ENCODE results near the gene NFATC2IP.
"Not testable (repeated sequence)": the region's sequence is repeated elsewhere in the genome, so short reads cannot be mapped to it uniquely, and the experiment has no call there.

Gene NFATC2IP
- total RNA-seq = 136 reads per million, percentile 88 among the genes with 10 or more reads in this experiment

DNA sequence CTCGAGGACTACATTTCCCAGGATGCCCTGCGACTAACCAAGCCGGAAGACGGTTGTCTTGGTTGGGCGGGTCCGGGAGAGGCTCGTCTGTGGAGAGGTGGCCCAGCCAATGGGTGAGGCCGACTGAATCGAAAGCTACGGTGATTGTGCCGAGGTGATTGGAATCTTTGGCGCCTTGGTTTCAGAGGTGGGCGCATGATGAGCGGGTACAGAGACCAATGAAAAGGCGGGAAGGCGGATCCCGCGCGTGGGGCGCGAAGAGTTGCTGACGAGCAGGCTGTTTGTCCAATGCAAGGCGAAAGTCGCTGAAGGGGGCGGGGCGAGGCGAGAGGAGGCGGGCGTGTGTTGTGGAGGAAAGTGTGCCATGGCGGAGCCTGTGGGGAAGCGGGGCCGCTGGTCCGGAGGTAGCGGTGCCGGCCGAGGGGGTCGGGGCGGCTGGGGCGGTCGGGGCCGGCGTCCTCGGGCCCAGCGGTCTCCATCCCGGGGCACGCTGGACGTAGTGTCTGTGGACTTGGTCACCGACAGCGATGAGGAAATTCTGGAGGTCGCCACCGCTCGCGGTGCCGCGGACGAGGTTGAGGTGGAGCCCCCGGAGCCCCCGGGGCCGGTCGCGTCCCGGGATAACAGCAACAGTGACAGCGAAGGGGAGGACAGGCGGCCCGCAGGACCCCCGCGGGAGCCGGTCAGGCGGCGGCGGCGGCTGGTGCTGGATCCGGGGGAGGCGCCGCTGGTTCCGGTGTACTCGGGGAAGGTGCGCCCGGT, at the start of gene NFATC2IP:
NFATC2IP (plus strand) TSS at position 290 of the 762 bp plus-strand sequence; CDS start at position 365, 75 bp downstream.
- DNase-seq = peak; percentile 99

DNA sequence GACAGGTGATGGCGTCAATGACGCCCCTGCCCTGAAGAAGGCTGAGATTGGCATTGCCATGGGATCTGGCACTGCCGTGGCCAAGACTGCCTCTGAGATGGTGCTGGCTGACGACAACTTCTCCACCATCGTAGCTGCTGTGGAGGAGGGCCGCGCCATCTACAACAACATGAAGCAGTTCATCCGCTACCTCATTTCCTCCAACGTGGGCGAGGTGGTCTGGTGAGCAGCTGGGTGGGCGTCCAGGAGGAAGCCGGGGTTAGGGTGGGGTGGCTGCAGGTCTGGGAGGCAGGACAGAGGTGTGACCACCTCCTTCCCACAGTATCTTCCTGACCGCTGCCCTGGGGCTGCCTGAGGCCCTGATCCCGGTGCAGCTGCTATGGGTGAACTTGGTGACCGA, 48.9 kb upstream of the NFATC2IP start:
- DNase-seq = no peak

DNA sequence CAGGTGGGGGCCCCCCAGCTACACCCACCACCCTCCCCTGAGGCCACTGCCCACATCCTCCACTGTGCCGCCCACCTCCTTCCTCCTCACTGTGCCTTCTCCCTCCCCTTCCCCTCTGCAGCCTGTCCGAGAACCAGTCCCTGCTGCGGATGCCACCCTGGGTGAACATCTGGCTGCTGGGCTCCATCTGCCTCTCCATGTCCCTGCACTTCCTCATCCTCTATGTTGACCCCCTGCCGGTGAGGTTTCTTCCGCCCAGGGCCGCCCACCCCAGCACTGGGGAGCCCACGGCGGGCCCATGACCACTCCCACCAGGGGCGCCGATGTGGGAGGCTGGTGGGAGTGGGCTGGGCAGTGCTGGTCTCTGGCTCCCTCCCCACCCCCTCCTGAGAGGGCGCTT, 47.8 kb upstream of the NFATC2IP start:
- no peak for DNase-seq

DNA sequence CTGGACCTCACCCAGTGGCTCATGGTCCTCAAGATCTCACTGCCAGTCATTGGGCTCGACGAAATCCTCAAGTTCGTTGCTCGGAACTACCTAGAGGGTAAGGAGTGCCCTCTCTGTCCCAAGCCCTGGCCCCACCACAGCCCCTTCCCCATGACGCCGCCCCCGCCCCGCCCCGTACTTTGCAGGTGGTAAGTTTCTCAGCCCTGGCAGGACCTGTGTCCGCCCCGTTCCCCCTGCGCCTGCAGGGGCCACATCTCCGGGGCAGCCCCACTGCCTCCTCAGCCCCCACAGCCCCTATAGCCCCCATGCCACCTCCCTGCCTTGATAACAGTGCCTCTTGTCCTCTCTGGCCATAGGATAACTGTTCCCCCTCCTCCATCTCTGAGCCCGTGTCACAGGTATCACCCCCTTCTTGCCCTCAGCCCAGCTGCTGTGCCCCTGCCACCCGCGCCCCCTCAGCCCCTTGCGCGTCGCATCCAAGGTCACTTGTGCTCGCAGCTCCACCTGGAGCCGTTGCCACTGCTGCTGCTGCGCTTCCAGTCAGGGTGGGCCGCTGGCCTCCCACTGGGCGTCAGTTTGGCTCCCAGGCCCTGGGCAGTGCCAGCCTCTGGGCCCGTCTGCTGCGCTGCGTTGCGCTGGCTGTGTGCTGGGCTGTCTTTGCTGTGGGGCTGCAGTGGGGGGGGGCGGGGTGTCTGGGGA, 47.2 kb upstream of the NFATC2IP start:
- DNase-seq = no peak

DNA sequence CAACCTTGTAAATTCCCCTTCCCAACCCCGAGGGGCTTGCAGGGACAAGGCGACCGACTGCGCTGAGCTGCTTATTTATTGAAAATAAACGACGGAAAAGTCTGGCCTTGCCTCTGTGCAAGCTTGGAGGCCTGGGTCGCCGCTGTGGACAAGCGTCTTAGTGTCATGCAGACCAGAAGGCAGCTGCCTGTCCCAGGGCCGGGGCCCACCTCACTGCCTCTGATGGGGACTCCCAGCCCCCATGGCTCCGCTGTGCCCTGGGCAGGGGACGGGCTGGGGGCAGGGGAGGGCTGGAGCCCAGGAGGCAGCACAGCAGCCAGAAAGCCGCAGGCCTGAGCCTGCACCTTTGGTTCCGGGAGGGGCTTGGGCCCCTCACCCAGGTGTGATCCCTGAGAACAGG, 46.4 kb upstream of the NFATC2IP start:
- DNase-seq = no peak

DNA sequence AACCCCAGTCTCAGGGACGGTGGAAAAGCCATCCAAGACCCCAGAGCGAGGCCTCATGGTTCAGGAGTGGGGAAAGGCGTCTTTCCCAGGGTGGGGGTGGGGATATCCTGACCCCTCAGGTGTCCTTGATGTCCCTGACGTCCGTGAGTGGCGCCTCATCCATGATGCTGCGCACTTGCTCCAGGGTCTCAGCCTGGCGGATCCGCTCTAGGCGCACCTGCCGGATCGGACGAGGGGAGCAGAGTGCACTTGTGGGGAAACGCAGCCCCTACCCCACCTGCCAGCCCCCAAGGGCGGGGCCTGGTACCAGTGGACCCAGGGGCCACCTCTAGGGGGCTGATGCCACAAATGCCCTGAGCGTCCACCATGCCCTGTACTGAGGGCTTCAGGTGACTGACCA, 45.9 kb upstream of the NFATC2IP start:
- DNase-seq = no peak

DNA sequence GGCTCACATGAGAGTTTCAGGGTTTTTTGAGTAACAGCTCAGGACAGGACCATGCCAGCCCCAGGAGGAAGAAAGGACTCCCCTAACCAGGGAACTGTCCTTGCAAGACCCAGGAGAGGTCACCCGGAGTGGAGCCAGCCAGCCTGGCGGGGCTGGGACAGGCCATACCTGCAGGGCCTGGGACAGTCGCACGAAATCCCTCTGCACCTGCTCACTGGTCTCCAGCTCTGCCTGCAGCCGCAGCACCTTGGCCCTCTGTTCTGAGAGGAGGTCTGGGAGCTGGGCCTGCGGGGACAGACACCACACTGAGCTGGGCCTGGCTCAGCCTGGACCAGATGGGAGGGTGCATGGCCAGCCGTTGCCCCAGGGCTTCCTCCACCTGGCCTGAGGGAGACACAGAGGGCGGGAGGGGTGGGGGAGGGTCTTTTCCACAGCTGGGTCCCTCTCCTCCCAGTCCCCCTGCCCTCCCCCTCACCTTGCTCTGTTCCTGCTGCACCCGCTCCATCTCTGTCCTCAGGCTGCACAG, 45.4 kb upstream of the NFATC2IP start:
- DNase-seq = no peak

DNA sequence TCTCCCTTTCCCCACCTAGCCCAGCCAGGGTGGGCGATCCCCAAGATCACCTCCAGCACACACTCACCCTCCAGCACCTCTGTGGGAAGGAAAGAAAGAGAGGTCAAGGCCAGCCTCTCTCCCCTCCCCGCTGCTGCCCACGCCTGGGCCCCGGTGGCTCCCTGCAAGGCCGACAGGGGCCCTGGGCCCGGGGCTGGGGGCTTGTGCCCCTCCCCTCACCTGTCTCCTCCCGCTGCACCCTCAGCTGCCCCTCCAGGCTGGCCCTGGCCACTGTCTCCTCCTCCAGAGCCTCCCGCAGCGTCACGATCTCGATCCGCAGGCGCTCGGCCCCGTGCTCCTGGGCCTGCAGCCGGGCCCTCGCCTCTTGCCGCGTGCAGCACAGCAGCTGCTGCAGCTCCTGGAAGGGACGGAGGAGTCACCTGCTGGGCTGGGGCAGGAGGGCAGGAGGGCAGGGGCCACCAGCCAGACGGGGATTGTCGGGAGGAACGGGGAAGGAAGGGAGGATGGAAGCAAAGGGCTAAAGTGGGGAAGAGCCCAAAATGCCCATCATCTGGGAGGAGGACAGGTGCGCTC, 44.9 kb upstream of the NFATC2IP start:
- DNase-seq = no peak

DNA sequence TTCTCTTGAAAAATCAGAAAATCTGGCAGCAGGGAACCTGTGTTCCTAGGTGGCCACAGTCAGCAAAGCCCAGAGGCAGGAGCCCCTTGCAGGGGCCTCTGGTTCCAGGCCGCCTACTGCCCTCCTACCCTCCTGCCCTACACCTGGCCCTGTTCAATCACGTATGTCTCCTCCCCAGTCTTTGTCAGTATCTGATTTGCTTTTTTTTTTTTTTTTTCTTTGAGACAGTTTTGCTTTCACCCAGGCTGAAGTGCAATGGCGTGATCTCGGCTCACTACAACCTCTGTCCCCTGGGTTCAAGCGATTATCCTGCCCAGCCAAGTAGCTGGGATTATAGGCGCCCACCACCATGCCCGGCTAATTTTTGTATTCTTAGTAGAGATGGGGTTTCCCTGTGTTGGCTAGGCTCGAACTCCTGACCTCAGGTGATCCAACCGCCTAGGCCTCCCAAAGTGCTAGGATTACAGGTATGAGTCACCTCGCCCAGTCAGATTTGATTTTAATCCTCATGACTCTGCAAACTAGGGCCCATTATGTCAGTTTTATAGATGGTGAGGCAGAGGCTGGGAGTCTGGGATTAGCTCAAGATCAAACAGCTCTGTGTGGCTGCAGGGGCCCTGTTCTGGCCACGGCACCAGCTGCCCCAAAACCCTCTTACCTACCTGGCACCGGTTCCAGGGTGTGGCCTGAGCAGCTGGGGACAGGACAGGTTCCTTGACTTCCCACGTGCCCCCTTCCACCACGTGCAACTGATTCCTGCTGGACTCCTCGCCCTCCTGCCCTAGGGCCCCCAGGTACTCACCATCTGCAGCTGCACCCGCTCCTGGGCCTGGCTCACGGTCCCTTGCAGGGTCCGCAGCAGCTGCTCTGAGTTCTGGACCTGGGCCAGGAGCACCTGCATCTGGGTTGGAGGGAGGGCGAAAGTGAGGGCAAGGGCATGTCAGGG, 40.4 kb upstream of the NFATC2IP start:
- DNase-seq = no peak

DNA sequence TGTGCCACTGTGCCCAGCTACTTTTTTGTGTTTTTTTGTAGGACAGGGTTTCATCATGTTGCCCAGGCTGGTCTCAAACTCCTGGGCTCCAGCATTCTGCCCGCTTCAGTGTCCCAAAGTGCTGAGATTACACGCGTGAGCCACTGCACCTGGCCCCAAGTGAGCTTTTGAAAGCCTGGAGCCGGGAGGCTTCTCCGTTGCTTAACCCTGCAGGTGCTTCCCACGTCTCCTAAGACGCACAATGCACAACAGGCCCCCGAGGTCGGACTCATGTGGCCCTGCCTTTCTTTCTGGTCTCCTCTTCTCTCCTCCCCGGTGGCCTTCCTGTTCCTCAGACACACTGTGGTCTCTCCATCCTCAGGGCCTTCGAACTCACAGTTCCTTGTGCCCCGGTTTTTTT, 38.2 kb upstream of the NFATC2IP start:
- no peak for DNase-seq

DNA sequence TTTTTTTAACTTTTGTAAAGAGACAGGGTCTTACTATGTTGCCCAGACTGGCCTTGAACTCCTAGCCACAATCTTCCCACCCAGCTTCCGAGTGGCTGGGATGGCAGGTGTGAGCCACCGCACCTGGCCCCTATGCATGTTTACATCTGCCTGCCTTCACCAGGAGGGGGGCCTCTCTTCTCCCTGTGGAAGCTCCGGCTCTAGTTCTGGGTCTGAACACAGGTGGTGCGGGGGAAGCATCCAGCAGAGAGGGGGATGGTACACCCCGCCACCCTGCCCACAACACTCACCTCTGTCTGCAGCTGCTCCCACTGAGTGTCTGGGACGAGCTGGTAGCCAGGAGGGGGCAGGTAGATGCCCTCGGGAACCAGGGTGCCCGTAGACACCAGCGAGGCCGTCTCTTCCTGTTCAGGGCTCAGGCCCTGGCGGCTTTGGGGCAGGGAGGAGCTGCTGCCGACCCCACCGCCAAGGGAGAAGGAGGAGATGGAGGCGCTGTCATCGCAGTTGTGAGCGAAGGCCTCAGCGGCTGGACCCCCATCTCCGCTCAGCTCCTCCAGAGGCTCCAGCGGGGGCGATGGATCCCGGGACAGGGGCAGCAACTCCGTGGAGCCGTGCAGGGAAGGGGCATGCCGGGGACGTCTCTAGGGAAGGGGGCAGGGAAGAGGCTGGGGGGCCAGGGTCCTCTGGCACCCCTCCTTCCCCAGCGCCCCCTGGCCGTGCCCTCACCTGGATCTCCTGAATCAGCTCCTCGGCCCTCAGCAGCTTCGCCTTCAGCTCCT, 36.6 kb upstream of the NFATC2IP start:
- DNase-seq = no peak

DNA sequence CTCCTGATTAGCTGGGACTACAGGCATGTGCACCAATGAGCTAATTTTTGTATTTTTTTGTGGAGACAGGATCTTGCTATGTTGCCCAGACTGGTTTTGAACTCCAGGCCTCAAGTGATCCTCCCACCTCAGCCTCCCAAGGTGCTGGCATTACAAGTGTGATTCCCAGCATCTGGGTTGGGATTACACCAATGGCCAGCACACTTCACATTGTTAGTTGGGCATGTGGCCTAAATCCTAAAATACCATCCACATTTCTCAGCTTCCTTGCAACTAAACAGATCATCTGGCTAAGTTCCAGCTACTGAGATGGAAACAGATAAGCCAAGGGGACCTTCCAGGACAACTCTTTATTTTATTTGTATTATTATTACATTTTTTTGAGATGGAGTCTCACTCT, 35.6 kb upstream of the NFATC2IP start:
- DNase-seq = no peak

DNA sequence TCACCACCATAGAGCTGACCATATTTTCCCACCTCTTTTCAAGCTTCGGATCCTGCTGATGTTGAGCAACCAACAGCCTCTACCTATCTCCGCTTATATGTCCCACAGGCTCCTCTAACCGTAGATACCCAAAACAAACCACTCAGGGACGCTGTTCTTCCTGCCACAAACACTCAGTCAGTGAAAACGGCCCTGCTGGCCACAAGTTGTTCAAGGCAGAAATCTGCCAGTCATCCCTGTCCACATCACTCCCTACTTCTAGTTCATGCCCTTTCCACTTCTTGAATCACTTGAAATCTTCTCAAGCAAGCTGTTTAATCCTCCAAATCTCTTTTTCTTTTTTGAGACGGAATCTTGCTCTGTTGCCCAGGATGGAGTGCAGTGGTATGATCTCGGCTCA, 33.6 kb upstream of the NFATC2IP start:
- no peak for DNase-seq

DNA sequence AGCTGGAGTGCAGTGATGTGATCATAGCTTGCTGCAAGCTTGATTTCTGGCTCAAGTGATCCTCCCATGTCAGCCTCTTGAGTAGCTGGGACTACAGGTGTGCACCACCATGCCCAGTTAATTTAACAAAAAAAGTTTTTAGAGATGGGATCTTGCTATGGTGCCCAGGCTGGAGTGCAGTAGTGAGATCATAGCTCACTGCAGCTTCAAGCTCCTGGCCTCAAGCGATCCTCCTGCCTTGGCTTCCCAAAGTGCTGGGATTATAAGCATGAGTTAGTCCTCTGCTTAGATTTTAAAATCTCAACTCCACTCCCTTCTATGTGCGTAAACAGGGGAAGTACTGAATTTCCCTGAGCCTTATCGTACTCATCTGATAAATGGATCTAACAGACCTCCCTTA, 32.0 kb upstream of the NFATC2IP start:
- no peak for DNase-seq

DNA sequence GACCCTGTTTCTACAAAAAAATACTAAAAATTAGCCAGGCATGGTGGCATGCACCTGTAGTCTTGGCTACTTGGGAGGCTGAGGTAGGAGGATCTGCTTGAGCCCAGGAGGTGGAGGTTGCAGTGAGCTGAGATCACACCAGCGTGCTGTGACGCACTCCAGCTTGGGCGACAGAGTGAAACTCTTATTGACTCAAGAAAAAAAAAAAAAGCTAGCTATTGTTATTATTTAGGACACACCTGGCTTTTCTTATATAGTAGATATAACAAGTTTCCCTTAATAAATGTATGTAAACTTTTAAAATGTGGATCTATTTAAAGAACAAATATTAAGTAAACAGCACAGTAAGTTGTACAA, 27.5 kb upstream of the NFATC2IP start:
- DNase-seq = no peak

DNA sequence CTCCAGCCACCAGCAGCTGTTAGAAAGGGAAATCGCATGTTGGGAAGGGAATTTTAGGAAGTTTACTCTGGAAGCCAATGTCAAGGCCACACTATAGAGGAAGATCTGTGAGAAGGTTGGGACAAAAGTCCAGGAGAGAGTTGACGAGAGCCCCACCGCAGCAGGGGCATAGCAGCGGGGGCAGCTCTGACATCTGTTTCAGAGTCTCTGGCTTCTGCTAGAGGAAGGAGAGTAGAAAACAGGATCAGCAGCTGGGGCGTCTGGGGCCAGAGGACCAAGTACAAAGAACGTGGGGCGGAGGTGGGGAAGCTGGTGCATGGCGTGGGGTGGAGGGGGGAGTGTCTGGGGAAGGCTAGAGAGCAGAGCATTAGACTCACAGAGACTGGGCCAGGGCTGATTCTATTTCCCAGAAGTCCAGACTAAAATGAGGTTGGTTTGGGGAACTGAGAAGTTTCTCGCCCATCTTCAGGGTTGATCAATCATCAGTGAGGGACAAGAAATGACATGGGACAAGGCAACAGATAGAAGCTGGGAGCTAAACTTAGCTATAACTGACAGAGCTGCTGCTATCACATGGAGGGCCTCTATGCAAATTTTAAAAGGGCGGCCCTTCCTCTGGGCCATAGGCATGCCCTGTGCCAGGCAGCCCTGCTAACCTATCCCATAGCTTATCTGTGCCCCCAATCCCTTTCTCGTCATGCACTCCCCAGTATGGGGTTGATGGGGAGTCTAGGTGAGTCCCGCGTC, 26.9 kb upstream of the NFATC2IP start:
- no peak for DNase-seq

DNA sequence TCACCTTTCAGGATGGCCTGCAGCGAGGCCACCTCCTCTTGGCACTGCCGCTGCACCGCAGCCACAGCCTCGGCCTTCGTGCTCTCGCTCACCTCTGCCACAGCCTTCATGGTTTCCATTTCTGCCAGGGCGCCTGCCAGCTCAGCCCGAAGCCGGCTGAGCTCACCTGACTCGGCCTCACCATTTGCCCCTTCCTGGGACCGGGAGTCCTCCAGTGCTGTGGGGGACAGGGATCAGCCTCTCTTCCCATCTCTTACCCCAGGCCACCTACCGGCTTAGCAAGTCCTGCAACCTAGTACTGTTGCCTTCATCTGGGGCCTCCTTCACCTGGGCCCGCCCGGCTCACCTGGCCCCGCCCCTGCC, 26.4 kb upstream of the NFATC2IP start:
- no peak for DNase-seq

DNA sequence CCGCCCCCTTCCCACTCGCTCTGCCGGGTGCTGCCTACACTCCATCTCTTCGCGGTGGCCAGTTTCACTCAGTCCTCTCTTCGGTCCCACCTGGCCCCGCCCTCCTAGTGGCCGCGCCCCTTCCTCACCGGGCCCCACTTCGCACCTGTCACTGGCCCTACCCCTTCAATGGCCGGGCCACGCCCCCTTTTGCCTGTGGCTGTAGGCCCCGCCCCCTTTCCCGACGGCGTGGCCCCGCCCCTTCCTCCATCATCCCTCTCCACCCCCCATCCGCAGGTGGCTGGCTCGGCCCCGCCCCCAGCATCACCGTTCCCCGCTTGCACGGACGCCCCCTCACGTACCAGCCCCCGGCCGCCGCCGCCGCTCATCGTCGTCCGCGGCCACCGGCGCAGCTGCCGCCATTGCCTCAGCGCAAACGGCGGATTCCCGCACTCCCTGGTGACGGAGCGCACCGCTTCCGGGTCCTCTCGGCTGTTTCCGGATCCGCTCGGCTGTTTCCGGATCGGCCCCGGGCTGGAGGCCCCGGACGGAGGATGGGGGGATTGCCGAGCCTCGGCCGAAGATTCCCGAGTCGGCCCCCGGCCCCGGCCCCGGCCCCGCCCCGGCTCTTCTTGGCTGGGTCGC, 25.9 kb upstream of the NFATC2IP start, which contains the start of gene RABEP2:
RABEP2 (minus strand) TSS at position 477 of the 624 bp plus-strand sequence; CDS start at position 402, 75 bp downstream.
- peak; percentile 93 for DNase-seq

DNA sequence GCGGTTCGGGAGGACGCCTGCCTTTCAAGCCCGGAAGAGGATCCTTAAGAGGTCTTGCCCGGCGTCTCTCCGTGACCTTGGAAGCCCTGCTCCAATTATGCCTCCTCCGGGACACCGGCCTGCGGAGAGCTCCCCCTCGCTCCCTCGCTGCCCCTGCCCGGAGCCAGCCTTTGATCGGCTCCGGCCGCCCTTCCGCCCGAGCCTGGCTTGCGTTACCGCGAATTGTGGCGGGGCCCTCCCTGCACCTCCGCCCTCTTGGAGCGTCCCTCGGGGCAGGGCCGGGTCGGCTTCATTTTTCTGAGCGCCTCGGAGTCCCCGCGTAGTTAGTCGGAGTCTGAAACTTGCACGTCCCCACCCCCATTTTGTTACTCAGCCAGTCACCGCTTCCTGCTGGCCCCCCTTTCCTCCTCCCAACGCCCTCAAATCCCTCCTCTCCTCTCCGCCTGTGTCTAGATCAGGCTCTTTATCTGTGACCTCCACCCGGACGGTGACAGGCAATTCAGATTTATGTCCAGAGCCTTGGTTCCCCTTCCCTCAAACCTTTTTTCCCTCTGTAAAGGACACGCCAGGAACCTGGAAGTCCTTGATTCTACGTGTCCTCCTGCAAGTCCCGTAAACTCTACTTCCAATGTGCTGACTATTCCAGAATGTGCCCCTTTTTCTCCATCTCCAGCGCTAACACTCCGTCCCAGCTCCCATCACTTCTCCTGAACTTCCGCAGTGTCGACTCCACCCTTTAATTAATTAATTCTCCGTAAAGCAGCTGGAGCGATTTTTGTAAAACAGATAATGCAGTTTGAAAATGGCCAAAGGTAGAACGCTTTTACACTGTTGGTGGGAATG, 25.1 kb upstream of the NFATC2IP start:
- peak; percentile 75 for DNase-seq

DNA sequence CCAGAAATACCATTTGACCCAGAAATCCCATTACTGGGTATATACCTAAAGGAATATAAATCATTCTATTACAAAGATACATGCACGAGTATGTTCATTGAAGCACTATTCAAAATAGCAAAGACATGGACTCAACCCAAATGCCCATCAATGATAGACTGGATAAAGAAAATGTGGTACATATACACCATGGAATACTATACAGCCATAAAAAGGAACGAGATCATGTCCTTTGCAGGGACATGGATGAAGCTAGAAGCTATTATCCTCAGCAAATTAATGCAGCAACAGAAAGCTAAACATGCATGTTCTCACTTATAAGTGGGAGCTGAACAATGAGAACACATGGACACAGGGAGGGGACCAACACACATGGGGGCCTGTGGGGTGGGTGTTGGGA, 24.5 kb upstream of the NFATC2IP start:
- not testable (repeated sequence) for DNase-seq

Measured in effector CD4-positive, alpha-beta T cell (primary cell).